HEK293 (cell line): ENCODE results near the gene LMO1.

Experiments used
- CTCF ChIA-PET: fragments of 350-600 bp; formaldehyde crosslinking; extraction: SDS; loops from one replicate; lab custom pipeline; 2021; ENCODE audit warnings: antibody characterized with exemption; lab: Yijun Ruan, JAX
- POLR2A ChIA-PET: fragments of 300-600 bp; formaldehyde crosslinking; extraction: SDS; loops from one replicate; lab custom pipeline; 2020; ENCODE audit warnings: antibody characterized with exemption, inconsistent platforms; lab: Yijun Ruan, JAX
- H3K27ac ChIP-seq: fragments of 200-500 bp; sonication (Bioruptor generic); 2 replicates; pipeline ENCODE4 v1.5.1; 2014; ENCODE audit warnings: low read depth, low read length, control low read depth, inconsistent platforms; ENCODE audit errors: extremely low read depth
- H3K36me3 ChIP-seq, 2 experiments: fragments of 200-500 bp in 1 of 2; sonication (Bioruptor generic) in 1 of 2; 1 replicate in 1 of 2; 2 replicates in 1 of 2; pipeline ENCODE4 v1.5.1; 2014 to 2017; ENCODE audit warnings: inconsistent platforms in 2 of 2, low read length in 2 of 2; ENCODE audit not compliant: control insufficient read depth in 2 of 2, insufficient read depth in 1 of 2
- H3K4me1 ChIP-seq: fragments of 200-500 bp; sonication (Bioruptor generic); 2 replicates; pipeline ENCODE4 v1.5.1; 2014; ENCODE audit warnings: mild to moderate bottlenecking, low read length, inconsistent platforms; ENCODE audit not compliant: control insufficient read depth, insufficient read depth
- H3K4me3 ChIP-seq: 2 replicates; pipeline ENCODE4 v1.5.1; 2011; ENCODE audit warnings: low read depth, mild to moderate bottlenecking, control low read depth, low read length, moderate library complexity
- H3K9me3 ChIP-seq: fragments of 200-500 bp; sonication (Bioruptor generic); 2 replicates; pipeline ENCODE4 v1.5.1; 2014; ENCODE audit warnings: low read depth, low read length, inconsistent platforms; ENCODE audit not compliant: control insufficient read depth, insufficient read depth
- KLF7 ChIP-seq: fragments of 450-650 bp; formaldehyde crosslinking; IDR thresholded peaks from 2 replicates; pipeline ENCODE4 v1.5.1; 2016; ENCODE audit warnings: missing biosample characterization, missing genetic modification characterization, borderline replicate concordance
- MYNN ChIP-seq: fragments of 450-650 bp; formaldehyde crosslinking; IDR thresholded peaks from 2 replicates; pipeline ENCODE4 v1.5.1; 2016; ENCODE audit warnings: missing biosample characterization, missing genetic modification characterization, borderline replicate concordance
- TSHZ1 ChIP-seq: fragments of 450-650 bp; formaldehyde crosslinking; IDR thresholded peaks from 2 replicates; pipeline ENCODE4 v1.5.1; 2016; ENCODE audit warnings: missing biosample characterization, missing genetic modification characterization, borderline replicate concordance
- ZBTB49 ChIP-seq: fragments of 450-650 bp; formaldehyde crosslinking; IDR thresholded peaks from 2 replicates; pipeline ENCODE4 v1.5.1; 2016; ENCODE audit warnings: missing biosample characterization, missing genetic modification characterization, low read depth
- ZBTB6 ChIP-seq: fragments of 450-650 bp; formaldehyde crosslinking; IDR thresholded peaks from 2 replicates; pipeline ENCODE4 v1.5.1; 2017; ENCODE audit warnings: missing biosample characterization, missing genetic modification characterization
- ZNF2 ChIP-seq: fragments of 450-650 bp; formaldehyde crosslinking; IDR thresholded peaks from 2 replicates; pipeline ENCODE4 v1.5.1; 2016; ENCODE audit warnings: missing biosample characterization, missing genetic modification characterization
- ZNF274 ChIP-seq, 2 experiments: fragments of 200-500 bp in 1 of 2; fragments of 450-650 bp in 1 of 2; sonication (Bioruptor generic) in 1 of 2; formaldehyde crosslinking in 1 of 2; IDR thresholded peaks; 2 replicates each; pipeline versions ENCODE4 v1.5.1 to v1.6.1; 2014 to 2016; ENCODE audit warnings: borderline replicate concordance in 1 of 2, inconsistent platforms in 1 of 2, low read length in 1 of 2, missing biosample characterization in 1 of 2, missing genetic modification characterization in 1 of 2
- ZNF391 ChIP-seq: fragments of 450-650 bp; formaldehyde crosslinking; IDR thresholded peaks from 2 replicates; pipeline ENCODE4 v1.5.1; 2016; ENCODE audit warnings: low read depth, missing biosample characterization, missing genetic modification characterization, borderline replicate concordance
- ZNF433 ChIP-seq: fragments of 450-650 bp; formaldehyde crosslinking; IDR thresholded peaks from 2 replicates; pipeline ENCODE4 v1.5.1; 2016; ENCODE audit warnings: missing biosample characterization, missing genetic modification characterization, low read depth
- ZNF623 ChIP-seq: fragments of 450-650 bp; formaldehyde crosslinking; IDR thresholded peaks from 2 replicates; pipeline ENCODE4 v1.5.1; 2016; ENCODE audit warnings: missing biosample characterization, missing genetic modification characterization
- ZNF639 ChIP-seq: fragments of 450-650 bp; formaldehyde crosslinking; IDR thresholded peaks from 2 replicates; pipeline ENCODE4 v1.5.1; 2016; ENCODE audit warnings: missing biosample characterization, missing genetic modification characterization
- ZSCAN5A ChIP-seq: fragments of 450-650 bp; formaldehyde crosslinking; IDR thresholded peaks from 2 replicates; pipeline ENCODE4 v1.5.1; 2016; ENCODE audit warnings: missing biosample characterization, missing genetic modification characterization

Gene LMO1

GRCh38 chr11:8242118-8242475 is 21.6 kb downstream of the LMO1 start (continued):
- no peak for TF ChIP-seq ZSCAN5A (tag by site-specific recombination)
- no peak for TF ChIP-seq ZBTB6
- no peak for TF ChIP-seq ZNF639 (tag by site-specific recombination)
- TF ChIP-seq ZNF433: no peak
- TF ChIP-seq TSHZ1 (tag by site-specific recombination): no peak

- POLR2A ChIA-PET: no interaction called here
- H3K27ac ChIP-seq: no peak overlapping the region
- no peaks in the 10 kb centered on the region for H3K36me3 ChIP-seq
- CTCF ChIA-PET: interaction anchor here (0.6 to 2.0 kb wide), 4 partner anchors 22 to 1593 kb away, joined by 3 to 18 read pairs (median 6); partner anchors contain the start of gene LMO1
- TF ChIP-seq ZNF274 (IDR thresholded peaks at IDR 0.05; ENCODE audit: low read length): no peak
- TF ChIP-seq ZNF274 (tag by site-specific recombination; IDR thresholded peaks at IDR 0.05; ENCODE audit: borderline replicate concordance): no peak
- TF ChIP-seq ZNF2 (tag by site-specific recombination): no peak
- peak; percentile 95 for TF ChIP-seq ZNF623
- no peak for TF ChIP-seq MYNN (tag by site-specific recombination)
- no peak for TF ChIP-seq ZBTB49 (tag by site-specific recombination)
- TF ChIP-seq KLF7 (tag by site-specific recombination): no peak
- TF ChIP-seq ZNF391 (tag by site-specific recombination): no peak
- no peaks in the 10 kb centered on the region for H3K4me1 ChIP-seq
- H3K4me3 ChIP-seq: no peak overlapping the region
- no peaks in the 10 kb centered on the region for H3K9me3 ChIP-seq
Observed at GRCh38 chr11:8241373-8242117, 22.1 kb downstream of the LMO1 start.
